ENCODE measurements around the gene MSRB3.

DNA sequence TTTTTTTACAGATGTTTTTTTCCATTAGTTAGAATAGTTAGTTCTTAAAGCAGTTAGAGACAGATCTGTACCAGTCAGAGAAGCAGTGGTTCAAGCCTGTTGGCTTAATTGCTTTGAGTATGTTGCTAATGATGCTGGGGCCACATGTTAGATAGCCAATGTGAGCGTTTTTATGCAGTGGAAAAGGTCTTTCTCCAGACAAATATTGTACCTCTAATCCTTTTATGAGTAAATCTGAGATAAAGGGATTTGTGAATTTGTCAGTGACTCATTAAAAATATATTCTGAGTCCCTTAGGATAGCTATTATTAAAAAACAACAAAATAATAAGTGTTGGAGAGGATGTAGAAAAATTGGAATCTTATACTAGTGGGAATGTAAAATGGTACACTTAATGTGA, 154.2 kb downstream of the MSRB3 start:
- TF ChIP-seq CTCF (optimal IDR thresholded peaks at IDR 0.05 in 1 of 3, IDR thresholded peaks at IDR 0.05 in 1 of 3, conservative IDR thresholded peaks at IDR 0.05 in 1 of 3; ENCODE audit: extremely low read depth in 1 of 3, insufficient read depth in 2 of 3, low read length in 3 of 3), result no peak
- no peak for TF ChIP-seq EZH2 (IDR thresholded peaks at IDR 0.05; ENCODE audit: low read length)
